Tibial artery (tissue), 4 donors: Measurements from ENCODE around the gene G0S2.

ENCODE experiments used
- DNase-seq, 2 donors: peaks; one replicate each; pipeline ENCODE4 v3.0.0-alpha.2; 2019
- H3K27ac ChIP-seq, 2 donors: fragments of 200-600 bp; sonication (generic) in 1 of 2; 1 replicate in 1 of 2; 2 replicates in 1 of 2; pipeline ENCODE4 v1.5.1; 2018 to 2019; ENCODE audit warnings: mild to moderate bottlenecking in 1 of 2
- H3K27me3 ChIP-seq, 2 donors: fragments of 200-600 bp; sonication (generic) in 1 of 2; one replicate each; pipeline versions ENCODE4 v1.5.1 to v1.6.0; 2016 to 2019
- H3K36me3 ChIP-seq, 3 donors: fragments of 200-600 bp; sonication (generic) in 2 of 3; one replicate each; pipeline ENCODE4 v1.5.1; 2016 to 2019; ENCODE audit warnings: mild to moderate bottlenecking in 2 of 3
- H3K4me1 ChIP-seq, 4 donors: fragments of 200-600 bp; sonication (generic) in 2 of 4; 1 replicate in 3 of 4; 2 replicates in 1 of 4; pipeline ENCODE4 v1.5.1; 2016 to 2019
- H3K4me3 ChIP-seq, 2 donors: fragments of 200-600 bp; sonication (generic) in 1 of 2; 1 replicate in 1 of 2; 2 replicates in 1 of 2; pipeline ENCODE4 v1.5.1; 2018 to 2019; ENCODE audit warnings: mild to moderate bottlenecking in 2 of 2
- H3K9me3 ChIP-seq, 3 donors: fragments of 200-600 bp; sonication (generic) in 1 of 3; one replicate each; pipeline ENCODE4 v1.5.1; 2016 to 2019
- CTCF ChIP-seq, 2 experiments: fragments of 200-600 bp in 1 of 2; fragments of 450-650 bp in 1 of 2; IDR thresholded peaks; one replicate each; pipeline ENCODE4 v1.5.1; 2017 to 2019; ENCODE audit warnings: antibody characterized with exemption in 2 of 2, mild to moderate bottlenecking in 1 of 2, moderate library complexity in 1 of 2
- intact Hi-C: fragments of 100-400 bp; cut with DNase I; formaldehyde crosslinking; loops from one replicate; pipeline ENCODE4 v1.15.0; 2023; ENCODE audit warnings: low total_unique reads

Gene G0S2

DNA sequence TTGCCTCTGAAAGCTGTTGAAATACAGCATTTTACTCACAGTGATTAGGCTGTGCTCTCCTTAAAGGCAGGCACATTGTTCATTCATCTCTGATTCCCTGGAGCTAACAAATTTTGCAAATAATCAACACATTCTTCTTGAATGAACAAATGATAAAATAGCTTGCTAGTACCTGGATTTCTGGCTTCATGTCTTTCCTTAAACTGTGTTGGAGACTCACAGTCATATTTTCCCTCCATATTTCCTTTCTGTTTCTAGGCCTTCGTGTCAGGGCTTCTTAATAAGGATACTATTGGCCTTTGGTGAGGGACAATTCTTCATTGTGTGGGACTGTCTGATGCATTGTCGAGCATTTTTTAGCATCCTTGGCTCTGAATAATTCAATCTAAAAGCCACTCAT, 39.1 kb downstream of the G0S2 start:
- Histone ChIP-seq H3K9me3 (no peaks in the 10 kb centered on the region), H3K27me3 (no peaks in the 10 kb centered on the region), H3K4me1 (no peaks in the 10 kb centered on the region), H3K27ac (no peak overlapping the region), H3K4me3 (no peak overlapping the region), H3K36me3 (no peaks in the 10 kb centered on the region)
- no peak for DNase-seq
- TF ChIP-seq CTCF (IDR thresholded peaks at IDR 0.05): no peak
- intact Hi-C loops: no loop called here

DNA sequence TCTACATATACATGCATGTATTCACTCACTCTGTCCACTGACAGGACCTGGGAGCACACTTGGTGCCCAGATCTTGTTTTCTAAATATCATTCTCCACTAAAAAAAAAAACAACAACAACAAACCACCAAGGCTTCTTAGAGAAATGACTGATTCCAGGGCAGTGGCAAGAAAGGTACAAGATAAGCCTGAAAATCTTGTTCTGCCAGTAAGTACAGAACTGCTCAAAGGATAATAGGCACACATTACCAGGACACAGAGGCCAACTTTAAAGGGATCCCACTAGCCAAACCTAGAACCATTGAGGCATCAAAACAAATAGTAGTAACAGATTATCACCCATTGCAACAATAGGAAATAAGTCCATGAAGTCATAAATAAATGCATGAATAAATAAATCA, 40.1 kb downstream of the G0S2 start:
- H3K27me3 ChIP-seq: no peaks in the 10 kb centered on the region
- intact Hi-C loops: no loop called here
- no peak for TF ChIP-seq CTCF (IDR thresholded peaks at IDR 0.05)
- no peaks in the 10 kb centered on the region for H3K9me3 ChIP-seq
- DNase-seq: no peak
- H3K36me3 ChIP-seq: no peaks in the 10 kb centered on the region
- no peaks in the 10 kb centered on the region for H3K4me1 ChIP-seq
- no peak overlapping the region for H3K27ac ChIP-seq
- H3K4me3 ChIP-seq: no peak overlapping the region

DNA sequence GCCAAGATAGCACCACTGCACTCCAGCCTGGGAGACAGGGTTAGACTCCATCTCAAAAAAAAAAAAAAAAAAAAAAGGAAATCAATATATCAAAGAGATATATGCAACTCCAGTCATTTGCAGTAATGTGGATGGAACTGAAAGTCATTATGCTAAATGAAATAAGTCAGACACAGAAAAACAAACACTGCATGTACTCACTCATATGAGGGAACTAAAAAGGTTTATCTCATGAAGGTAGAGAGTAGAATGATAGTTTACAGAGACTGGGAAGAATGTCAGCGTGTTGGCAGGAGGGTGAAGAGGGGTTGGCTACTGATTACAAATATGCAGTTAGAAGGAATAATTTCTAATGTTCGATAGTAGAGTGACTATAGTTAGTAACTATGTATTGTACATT, 42.6 kb downstream of the G0S2 start:
- Histone ChIP-seq H3K4me3 (no peak overlapping the region), H3K27ac (no peak overlapping the region), H3K36me3 (no peaks in the 10 kb centered on the region), H3K4me1 (no peaks in the 10 kb centered on the region), H3K27me3 (no peaks in the 10 kb centered on the region), H3K9me3 (no peaks in the 10 kb centered on the region)
- DNase-seq: no peak
- intact Hi-C loops: no loop called here
- no peak for TF ChIP-seq CTCF (IDR thresholded peaks at IDR 0.05)

- Histone ChIP-seq H3K36me3 (no peaks in the 10 kb centered on the region), H3K9me3 (no peaks in the 10 kb centered on the region), H3K4me3 (no peak overlapping the region), H3K27me3 (no peaks in the 10 kb centered on the region), H3K27ac (no peak overlapping the region), H3K4me1 (no peaks in the 10 kb centered on the region)
- no peak for DNase-seq
- intact Hi-C loops: no loop called here
- TF ChIP-seq CTCF (IDR thresholded peaks at IDR 0.05): no peak
Measured at GRCh38 chr1:209720326-209720725, 45.1 kb downstream of the G0S2 start.

DNA sequence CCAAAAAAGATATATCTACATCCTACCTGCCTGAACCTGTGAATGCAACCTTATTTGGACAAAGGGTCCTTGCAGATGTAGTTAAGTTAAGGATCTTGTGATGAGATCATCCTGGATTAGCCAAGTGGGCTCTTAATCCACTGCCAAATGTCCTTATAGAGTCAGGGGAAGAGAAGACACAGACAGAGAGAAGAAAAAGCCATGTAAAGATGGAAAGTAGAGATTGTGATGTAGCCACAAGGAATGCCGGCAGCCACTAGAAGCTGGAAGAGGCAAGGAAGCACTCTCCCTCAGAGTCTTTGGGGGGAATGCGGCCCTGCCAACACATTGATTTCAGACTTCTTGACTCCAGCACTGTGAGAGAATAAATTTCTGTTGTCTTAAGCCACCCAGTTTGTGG, 45.6 kb downstream of the G0S2 start:
- Histone ChIP-seq H3K27ac (no peak overlapping the region), H3K4me1 (no peaks in the 10 kb centered on the region), H3K4me3 (no peak overlapping the region), H3K9me3 (no peaks in the 10 kb centered on the region), H3K27me3 (no peaks in the 10 kb centered on the region), H3K36me3 (no peaks in the 10 kb centered on the region)
- DNase-seq: no peak
- intact Hi-C loops: no loop called here
- no peak for TF ChIP-seq CTCF (IDR thresholded peaks at IDR 0.05)

- H3K4me1 ChIP-seq: no peaks in the 10 kb centered on the region
- H3K27ac ChIP-seq: no peak overlapping the region
- no peaks in the 10 kb centered on the region for H3K9me3 ChIP-seq
- no peak overlapping the region for H3K4me3 ChIP-seq
- H3K27me3 ChIP-seq: no peaks in the 10 kb centered on the region
- no peak for DNase-seq
- H3K36me3 ChIP-seq: no peaks in the 10 kb centered on the region
- intact Hi-C loops: no loop called here
- TF ChIP-seq CTCF (IDR thresholded peaks at IDR 0.05): no peak
Measured at GRCh38 chr1:209721323-209721722, 46.1 kb downstream of the G0S2 start.
